Neural progenitor cell (in vitro differentiated cells): ENCODE measurements around the gene UBTD1. TPM values are rescaled to one million over a fixed set of nuclear protein-coding genes. Genes with fewer than 3 reads are reported as not detected.

Source experiments
- DNase-seq: peaks from one replicate; pipeline ENCODE4 v3.0.0-alpha.2; 2016; ENCODE audit warnings: low spot score
- H2AFZ ChIP-seq: fragments of 200-600 bp; sonication (generic); replicated peaks from 2 replicates; pipeline ENCODE4 v1.6.1; 2016; ENCODE audit warnings: antibody characterized with exemption
- H3F3A ChIP-seq: fragments of 200-600 bp; sonication (generic); 2 replicates; pipeline ENCODE4 v1.6.1; 2016; ENCODE audit warnings: antibody characterized with exemption, low read depth
- H3K27ac ChIP-seq: fragments of 200-600 bp; sonication (generic); 2 replicates; pipeline ENCODE4 v1.5.1; 2016; ENCODE audit warnings: mild to moderate bottlenecking
- H3K27me3 ChIP-seq: fragments of 200-600 bp; sonication (generic); 2 replicates; pipeline ENCODE4 v1.6.1; 2016; ENCODE audit warnings: mild to moderate bottlenecking, moderate library complexity
- H3K36me3 ChIP-seq: fragments of 200-600 bp; sonication (generic); 2 replicates; pipeline ENCODE4 v1.5.1; 2016
- H3K4me1 ChIP-seq: fragments of 200-600 bp; sonication (generic); 2 replicates; pipeline ENCODE4 v1.6.1; 2016; ENCODE audit warnings: mixed run types
- H3K4me2 ChIP-seq: fragments of 200-600 bp; sonication (generic); 2 replicates; pipeline ENCODE4 v1.6.1; 2016
- H3K4me3 ChIP-seq: fragments of 200-600 bp; sonication (generic); 2 replicates; pipeline ENCODE4 v1.5.1; 2016
- H3K79me2 ChIP-seq: fragments of 200-600 bp; sonication (generic); 2 replicates; pipeline ENCODE4 v1.6.1; 2016; ENCODE audit warnings: low read depth
- H3K9ac ChIP-seq: fragments of 200-600 bp; sonication (generic); 2 replicates; pipeline ENCODE4 v1.6.1; 2016
- H3K9me3 ChIP-seq: fragments of 200-600 bp; sonication (generic); 2 replicates; pipeline ENCODE4 v1.5.1; 2016; ENCODE audit warnings: low read depth
- H4K20me1 ChIP-seq: fragments of 200-600 bp; sonication (generic); 2 replicates; pipeline ENCODE4 v1.6.1; 2016; ENCODE audit warnings: low read depth
- H3K27ac Mint-ChIP-seq: 3 replicates; pipeline ENCODE4 v1.8.0; 2021; ENCODE audit warnings: mixed read lengths
- H3K27me3 Mint-ChIP-seq: 2 replicates; pipeline ENCODE4 v1.8.0; 2022; ENCODE audit warnings: low read depth, mild to moderate bottlenecking, inconsistent platforms, moderate library complexity, mixed read lengths; ENCODE audit not compliant: insufficient read depth
- H3K36me3 Mint-ChIP-seq: 3 replicates; pipeline ENCODE4 v1.8.0; 2021; ENCODE audit warnings: mixed read lengths
- H3K4me1 Mint-ChIP-seq: 3 replicates; pipeline ENCODE4 v1.8.0; 2021; ENCODE audit warnings: mixed read lengths
- H3K4me3 Mint-ChIP-seq: 3 replicates; pipeline ENCODE4 v1.8.0; 2021; ENCODE audit warnings: mild to moderate bottlenecking, moderate library complexity, mixed read lengths
- H3K9me3 Mint-ChIP-seq: 3 replicates; pipeline ENCODE4 v1.8.0; 2020; ENCODE audit warnings: mixed read lengths
- CTCF ChIP-seq: fragments of 200-600 bp; sonication (generic); IDR thresholded peaks from 2 replicates; pipeline ENCODE4 v1.5.1; 2017; ENCODE audit warnings: antibody characterized with exemption, mild to moderate bottlenecking
- EZH2 ChIP-seq: fragments of 200-600 bp; sonication (generic); IDR thresholded peaks from 2 replicates; pipeline ENCODE4 v1.6.1; 2017; ENCODE audit warnings: antibody characterized with exemption, mild to moderate bottlenecking, moderate library complexity
- EZH2phosphoT487 ChIP-seq: fragments of 200-600 bp; sonication (generic); IDR thresholded peaks from 2 replicates; pipeline ENCODE4 v1.6.1; 2017; ENCODE audit warnings: antibody characterized with exemption
- total RNA-seq: library from RNA; depleted of rRNA; stranded (reverse); fragments of >200 nt; gene quantifications from 2 replicates; pipeline ENCODE4 v1.2.3, GENCODE V29; 2015; ENCODE audit warnings: low replicate concordance

UBTD1 gene
- total RNA-seq, 1 donor from 2014 or later = 4.7 TPM

- H3K4me1 ChIP-seq = no peaks in the 10 kb centered on the region
- no peaks in the 10 kb centered on the region for H3K9me3 ChIP-seq
- peaks cover 1% of the 10 kb centered on the region for H3K36me3 Mint-ChIP-seq
- TF ChIP-seq EZH2 (no peak), EZH2phosphoT487 (no peak), CTCF (no peak)
- H3K27ac ChIP-seq = no peak overlapping the region
- H3K27me3 ChIP-seq = no peaks in the 10 kb centered on the region
- DNase-seq = no peak
- H3F3A ChIP-seq = no peaks in the 10 kb centered on the region
- no peak overlapping the region for H3K27ac Mint-ChIP-seq
- H3K4me3 ChIP-seq = no peak overlapping the region
- no peaks in the 10 kb centered on the region for H3K36me3 ChIP-seq
- H2AFZ ChIP-seq = no peak overlapping the region
- H3K9me3 Mint-ChIP-seq = peaks cover 3% of the 10 kb centered on the region
- peaks cover 8% of the 10 kb centered on the region for H3K4me1 Mint-ChIP-seq
- no peaks in the 10 kb centered on the region for H3K79me2 ChIP-seq
- no peaks in the 10 kb centered on the region for H4K20me1 ChIP-seq
- no peaks in the 10 kb centered on the region for H3K27me3 Mint-ChIP-seq
- H3K4me3 Mint-ChIP-seq = no peak overlapping the region
- no peak overlapping the region for H3K9ac ChIP-seq
- H3K4me2 ChIP-seq = no peak overlapping the region
These were observed 64.6 kb downstream of the UBTD1 start for GRCh38 chr10:97563337-97563736.

- H3F3A ChIP-seq = no peaks in the 10 kb centered on the region
- Mint-ChIP-seq H3K36me3 (peaks cover 1% of the 10 kb centered on the region), H3K27me3 (peaks cover 4% of the 10 kb centered on the region), H3K4me3 (no peak overlapping the region), H3K27ac (no peak overlapping the region), H3K4me1 (peaks cover 8% of the 10 kb centered on the region), H3K9me3 (peaks cover 3% of the 10 kb centered on the region)
- no peaks in the 10 kb centered on the region for H3K79me2 ChIP-seq
- H3K36me3 ChIP-seq = no peaks in the 10 kb centered on the region
- H3K4me1 ChIP-seq = no peaks in the 10 kb centered on the region
- no peaks in the 10 kb centered on the region for H3K27me3 ChIP-seq
- DNase-seq = no peak
- TF ChIP-seq CTCF (no peak), EZH2phosphoT487 (no peak), EZH2 (no peak)
- no peak overlapping the region for H2AFZ ChIP-seq
- H3K4me3 ChIP-seq = no peak overlapping the region
- H3K4me2 ChIP-seq = no peak overlapping the region
- no peaks in the 10 kb centered on the region for H3K9me3 ChIP-seq
- H4K20me1 ChIP-seq = no peaks in the 10 kb centered on the region
- no peak overlapping the region for H3K27ac ChIP-seq
- H3K9ac ChIP-seq = no peak overlapping the region
These were observed 66.1 kb downstream of the UBTD1 start for GRCh38 chr10:97564776-97565175.

GRCh38 chr10:97566336-97566996, 67.7 kb downstream of the UBTD1 start:
- no peak for DNase-seq
- Histone ChIP-seq H3K9ac (no peak overlapping the region), H3K9me3 (no peaks in the 10 kb centered on the region), H3K4me1 (no peaks in the 10 kb centered on the region), H3K4me2 (no peak overlapping the region), H3K27ac (no peak overlapping the region), H3F3A (no peaks in the 10 kb centered on the region), H4K20me1 (no peaks in the 10 kb centered on the region), H3K36me3 (no peaks in the 10 kb centered on the region), H3K27me3 (no peaks in the 10 kb centered on the region), H3K79me2 (no peaks in the 10 kb centered on the region), H3K4me3 (no peak overlapping the region), H2AFZ (no peak overlapping the region)
- H3K4me1 Mint-ChIP-seq = peaks cover 3% of the 10 kb centered on the region
- no peaks in the 10 kb centered on the region for H3K36me3 Mint-ChIP-seq
- H3K9me3 Mint-ChIP-seq = no peaks in the 10 kb centered on the region
- peaks cover 4% of the 10 kb centered on the region for H3K27me3 Mint-ChIP-seq
- TF ChIP-seq EZH2phosphoT487 (no peak), EZH2 (no peak), CTCF (no peak)
- no peak overlapping the region for H3K4me3 Mint-ChIP-seq
- H3K27ac Mint-ChIP-seq = no peak overlapping the region
